Astrocyte of the cerebellum (primary cell): Measurements from ENCODE around the gene CLN6.
"Not testable (repeated sequence)": the region's sequence is repeated elsewhere in the genome, so short reads cannot be mapped to it uniquely, and the experiment has no call there.

Source experiments
- DNase-seq: peaks from one replicate; pipeline ENCODE4 v3.0.0-alpha.2; 2011; ENCODE audit warnings: low read depth
- H3K4me3 ChIP-seq: 2 replicates; pipeline ENCODE4 v1.5.1; 2011; ENCODE audit warnings: mild to moderate bottlenecking, low read depth, low read length, moderate library complexity
- CTCF ChIP-seq: IDR thresholded peaks from 2 replicates; pipeline ENCODE4 v1.5.1; 2012; ENCODE audit warnings: low read length, low read depth, moderate library complexity, mild to moderate bottlenecking; ENCODE audit errors: missing control alignments
- in situ Hi-C: cut with HindIII; loops from 2 replicates; pipeline ENCODE4 v1.10.0; 2017; ENCODE audit warnings: low sequenced_read_pairs

CLN6 gene

DNA sequence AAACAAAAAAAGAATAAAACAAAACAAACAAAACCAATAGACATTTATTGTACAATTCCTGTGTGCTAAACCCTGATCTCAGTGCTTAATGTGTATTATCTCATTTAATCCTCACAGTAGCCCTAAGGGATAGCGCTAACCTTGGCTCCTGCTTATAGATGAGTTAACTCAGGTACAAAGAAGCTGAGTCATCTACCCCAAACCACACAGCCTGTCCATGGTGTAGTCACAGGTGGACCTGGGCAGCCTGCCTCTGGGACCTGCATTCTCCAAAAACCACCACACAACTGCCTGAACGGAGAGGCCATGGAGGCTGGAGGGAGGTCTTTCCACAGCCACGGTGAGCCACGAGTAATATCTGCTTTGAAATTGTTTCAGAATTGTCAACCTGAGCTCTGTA is 5.5 kb upstream of the CLN6 start:
- no peak for TF ChIP-seq CTCF
- no peak for DNase-seq
- in situ Hi-C loops: no loop called here
- H3K4me3 ChIP-seq: no peak overlapping the region

DNA sequence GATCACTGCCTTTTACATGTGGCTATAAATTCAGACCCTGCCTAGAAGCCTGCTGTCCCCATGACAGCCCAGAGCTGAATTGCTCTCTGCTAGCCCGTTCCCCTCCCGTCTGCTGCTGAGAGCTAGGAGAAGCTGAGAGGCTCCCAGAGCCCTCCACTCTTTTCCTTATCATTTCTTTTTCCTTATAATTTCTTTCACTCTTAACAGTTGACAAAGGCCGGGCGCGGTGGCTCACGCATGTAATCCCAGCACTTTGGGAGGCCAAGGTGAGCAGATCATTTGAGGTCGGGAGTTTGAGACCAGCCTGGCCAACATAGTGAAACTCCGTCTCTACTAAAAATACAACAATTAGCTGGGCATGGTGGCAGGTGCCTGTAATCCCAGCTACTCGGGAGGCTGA is 5.0 kb upstream of the CLN6 start:
- in situ Hi-C loops, DNase-seq, H3K4me3 ChIP-seq: not testable (repeated sequence)

- H3K4me3 ChIP-seq: no peak overlapping the region
- DNase-seq: no peak
- in situ Hi-C loops: no loop called here
- no peak for TF ChIP-seq CTCF
These were observed 4.5 kb upstream of the CLN6 start for GRCh38 chr15:68234060-68234459.

GRCh38 chr15:68232937-68233336 is 3.4 kb upstream of the CLN6 start:
- DNase-seq: no peak
- in situ Hi-C loops: no loop called here
- no peak overlapping the region for H3K4me3 ChIP-seq
- no peak for TF ChIP-seq CTCF

- H3K4me3 ChIP-seq: no peak overlapping the region
- no peak for TF ChIP-seq CTCF
- in situ Hi-C loops: no loop called here
- no peak for DNase-seq
These were observed 2.9 kb upstream of the CLN6 start for GRCh38 chr15:68232449-68232848.

GRCh38 chr15:68231102-68231818 is 1.7 kb upstream of the CLN6 start:
- no peak for TF ChIP-seq CTCF
- no peak overlapping the region for H3K4me3 ChIP-seq
- DNase-seq: no peak
- in situ Hi-C loops: no loop called here

GRCh38 chr15:68230157-68231100 is 901 bp upstream of the CLN6 start:
- in situ Hi-C loops: no loop called here
- TF ChIP-seq CTCF: no peak
- no peak for DNase-seq
- peak overlapping the region; percentile 81 for H3K4me3 ChIP-seq
